Upper lobe of left lung (tissue), 4 donors: ENCODE measurements around the gene WDR19.

Source experiments
- EP300 ChIP-seq, 4 donors: sonication (generic); formaldehyde crosslinking; IDR thresholded peaks; one replicate each; pipeline ENCODE4 v1.5.1; 2017; ENCODE audit warnings: antibody characterized with exemption in 4 of 4, control low read depth in 2 of 4
- POLR2A ChIP-seq, 4 donors: fragments of 450-650 bp; IDR thresholded peaks; one replicate each; pipeline ENCODE4 v1.5.1; 2016 to 2017; ENCODE audit warnings: antibody characterized with exemption in 4 of 4, mild to moderate bottlenecking in 2 of 4
- POLR2AphosphoS5 ChIP-seq, 2 donors: sonication (generic); formaldehyde crosslinking; IDR thresholded peaks; one replicate each; pipeline ENCODE4 v1.5.1; 2017; ENCODE audit warnings: antibody characterized with exemption in 2 of 2
- TF ChIP-seq, protein P1 (sequence below), 6 experiments: fragments of 450-650 bp in 4 of 6; fragments of 200-600 bp in 2 of 6; sonication (generic) in 2 of 6; IDR thresholded peaks; one replicate each; pipeline ENCODE4 v1.5.1; 2016 to 2019; ENCODE audit warnings: antibody characterized with exemption in 6 of 6

DNA sequence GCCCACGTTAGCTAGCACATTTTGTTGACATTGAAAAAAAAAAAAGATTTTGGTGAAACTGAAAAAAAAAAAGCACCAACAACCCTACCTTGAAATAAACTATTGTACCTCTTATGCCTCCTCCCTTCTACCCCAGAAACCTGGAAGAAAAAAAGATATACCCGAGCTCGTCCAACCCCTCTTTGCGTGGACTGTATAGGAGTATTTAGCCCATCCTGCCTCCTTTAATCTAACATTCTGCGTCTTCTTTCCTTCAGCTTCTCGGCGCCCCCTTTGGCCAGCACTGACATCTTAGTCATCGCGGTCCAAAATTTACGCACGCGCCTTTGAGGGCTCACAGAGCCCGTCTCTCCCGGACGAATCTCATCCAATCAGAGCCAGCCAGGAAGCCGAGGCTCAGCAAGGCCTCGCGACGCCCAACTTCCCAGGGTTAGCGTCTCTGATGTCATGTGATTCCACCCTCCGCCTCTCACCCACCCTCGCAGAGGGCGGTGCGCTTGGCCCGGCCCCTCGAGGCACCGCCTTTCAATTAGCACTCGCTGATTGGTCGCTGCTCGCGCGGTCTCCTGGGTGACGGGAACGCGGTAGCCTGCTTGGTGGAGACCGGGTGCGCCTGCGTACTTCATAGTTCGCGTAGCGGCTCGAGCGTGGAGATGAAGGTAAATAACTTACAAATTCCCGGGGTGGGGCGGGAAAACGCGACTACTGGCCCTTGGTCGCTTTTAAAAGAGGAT is at the start of gene WDR19:
- TF ChIP-seq, protein P1, sequence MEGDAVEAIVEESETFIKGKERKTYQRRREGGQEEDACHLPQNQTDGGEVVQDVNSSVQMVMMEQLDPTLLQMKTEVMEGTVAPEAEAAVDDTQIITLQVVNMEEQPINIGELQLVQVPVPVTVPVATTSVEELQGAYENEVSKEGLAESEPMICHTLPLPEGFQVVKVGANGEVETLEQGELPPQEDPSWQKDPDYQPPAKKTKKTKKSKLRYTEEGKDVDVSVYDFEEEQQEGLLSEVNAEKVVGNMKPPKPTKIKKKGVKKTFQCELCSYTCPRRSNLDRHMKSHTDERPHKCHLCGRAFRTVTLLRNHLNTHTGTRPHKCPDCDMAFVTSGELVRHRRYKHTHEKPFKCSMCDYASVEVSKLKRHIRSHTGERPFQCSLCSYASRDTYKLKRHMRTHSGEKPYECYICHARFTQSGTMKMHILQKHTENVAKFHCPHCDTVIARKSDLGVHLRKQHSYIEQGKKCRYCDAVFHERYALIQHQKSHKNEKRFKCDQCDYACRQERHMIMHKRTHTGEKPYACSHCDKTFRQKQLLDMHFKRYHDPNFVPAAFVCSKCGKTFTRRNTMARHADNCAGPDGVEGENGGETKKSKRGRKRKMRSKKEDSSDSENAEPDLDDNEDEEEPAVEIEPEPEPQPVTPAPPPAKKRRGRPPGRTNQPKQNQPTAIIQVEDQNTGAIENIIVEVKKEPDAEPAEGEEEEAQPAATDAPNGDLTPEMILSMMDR (IDR thresholded peaks at IDR 0.05), result peak in 4 of 6 experiments; percentile 36 to 57 (median 52)
- peak in 2 of 4 donors; percentile 16 to 59 for TF ChIP-seq POLR2A (IDR thresholded peaks at IDR 0.05)
- no peak for TF ChIP-seq EP300 (IDR thresholded peaks at IDR 0.05)
- peak; percentile 29 to 78 for TF ChIP-seq POLR2AphosphoS5 (IDR thresholded peaks at IDR 0.05)
